ENCODE results near the gene GCSH.

- TF ChIP-seq CTCF (IDR thresholded peaks at IDR 0.05 in 2 of 3, conservative IDR thresholded peaks at IDR 0.05 in 1 of 3; ENCODE audit: borderline replicate concordance in 1 of 3, insufficient read depth in 1 of 3, low read depth in 2 of 3, low read length in 2 of 3) = no peak
- TF ChIP-seq POLR2A (IDR thresholded peaks at IDR 0.05; ENCODE audit: borderline replicate concordance, extremely low read depth, insufficient read depth, insufficient read length) = no peak
Observed at GRCh38 chr16:81142864-81143263, 46.7 kb upstream of the GCSH start.

All from HCT116 (cell line).